ENCODE results near the gene CRYBG1. TPM values are rescaled to one million over a fixed set of nuclear protein-coding genes. Genes with fewer than 3 reads are reported as not detected.

Gene CRYBG1
- total and polyA plus RNA-seq, 2 of the 4 experiments (the other 2 are of a cell fraction), result 0.38 to 1.1 TPM

GRCh38 chr6:106390088-106390487, 29.6 kb downstream of the CRYBG1 start:
- H3K9me3 ChIP-seq (ENCODE audit: control insufficient read depth, insufficient read depth, low read length), result no peaks in the 10 kb centered on the region
- TF ChIP-seq MAZ (IDR thresholded peaks at IDR 0.05; ENCODE audit: borderline replicate concordance, low read depth, low read length) (no peak), MXI1 (IDR thresholded peaks at IDR 0.05; ENCODE audit: borderline replicate concordance, low read depth, low read length) (no peak), RAD21 (IDR thresholded peaks at IDR 0.05; ENCODE audit: low read length) (no peak), BHLHE40 (IDR thresholded peaks at IDR 0.05; ENCODE audit: low read depth, low read length) (no peak), CHD1 (IDR thresholded peaks at IDR 0.05; ENCODE audit: low read depth, low read length) (no peak), CTCF (conservative IDR thresholded peaks at IDR 0.05; ENCODE audit: low read depth, low read length) (no peak), NFE2L2 (IDR thresholded peaks at IDR 0.05; ENCODE audit: low read depth, low read length) (no peak), FOS (IDR thresholded peaks at IDR 0.05; ENCODE audit: low read depth, low read length) (no peak), ELK1 (IDR thresholded peaks at IDR 0.05; ENCODE audit: borderline replicate concordance, low read depth, low read length) (no peak), SMC3 (IDR thresholded peaks at IDR 0.05; ENCODE audit: low read depth, low read length) (no peak), CEBPB (IDR thresholded peaks at IDR 0.05; ENCODE audit: low read depth, low read length) (no peak), RFX5 (IDR thresholded peaks at IDR 0.05; ENCODE audit: low read depth, low read length) (no peak), MAFK (IDR thresholded peaks at IDR 0.05; ENCODE audit: low read depth, low read length) (no peak), POLR2A (IDR thresholded peaks at IDR 0.05; ENCODE audit: low read depth, low read length) (no peak), RCOR1 (IDR thresholded peaks at IDR 0.05; ENCODE audit: insufficient replicate concordance, low read length) (no peak), USF2 (IDR thresholded peaks at IDR 0.05; ENCODE audit: low read depth, low read length) (no peak)
- intact Hi-C loops (cut with micrococcal nuclease) (no loop called here), dilution Hi-C loops (cut with HindIII; ENCODE audit: low sequenced_read_pairs, unreplicated experiment) (no loop called here), in situ Hi-C loops (cut with MboI; ENCODE audit: low sequenced_read_pairs) (no loop called here)
- no peak overlapping the region for H3K18ac ChIP-seq (ENCODE audit: low read depth, low read length)
- H3K27me3 ChIP-seq (ENCODE audit: control insufficient read depth, insufficient read depth, low read length), result peaks cover 10% of the 10 kb centered on the region
- H3K4ac ChIP-seq (ENCODE audit: low read depth, low read length), result no peak overlapping the region
- H3K79me1 ChIP-seq (ENCODE audit: low read depth in 1 of 2, low read length in 2 of 2), result no peaks in the 10 kb centered on the region
- H3K27ac ChIP-seq (ENCODE audit: insufficient read depth, low read length), result no peak overlapping the region
- ChIA-PET POLR2A (ENCODE audit: unreplicated experiment) (no interaction called here), CTCF (no interaction called here)
- BruUV-seq (replicated peaks), result no TSS peak
- H2BK5ac ChIP-seq (ENCODE audit: low read depth, low read length, poor library complexity, severe bottlenecking), result no peak overlapping the region
- ATAC-seq (ENCODE audit: low read depth) (no peak), DNase-seq (no peak)
- H2AK9ac ChIP-seq (replicated peaks; ENCODE audit: low read depth, low read length, poor library complexity), result no peak overlapping the region
- no peak overlapping the region for H2BK20ac ChIP-seq (ENCODE audit: low read depth, low read length)
- no peak overlapping the region for H2BK15ac ChIP-seq (ENCODE audit: low read depth, low read length)
- no peak overlapping the region for H3K4me2 ChIP-seq (ENCODE audit: low read depth, low read length)
- H2BK120ac ChIP-seq (ENCODE audit: low read depth, low read length), result no peak overlapping the region
- H2AFZ ChIP-seq (replicated peaks; ENCODE audit: low read length, poor library complexity), result no peak overlapping the region
- no peak overlapping the region for H3K14ac ChIP-seq (replicated peaks; ENCODE audit: low read depth, low read length)
- H4K20me1 ChIP-seq (ENCODE audit: insufficient read depth, low read length), result no peaks in the 10 kb centered on the region
- H3K56ac ChIP-seq (ENCODE audit: extremely low read depth, insufficient read depth, low read length), result no peak overlapping the region
- H4K8ac ChIP-seq (ENCODE audit: low read depth in 2 of 2, low read length in 2 of 2), result no peak overlapping the region
- H3K4me1 ChIP-seq (ENCODE audit: control insufficient read depth, insufficient read depth, low read length), result no peaks in the 10 kb centered on the region
- H3K9ac ChIP-seq (ENCODE audit: low read depth, low read length), result no peak overlapping the region
- no CpG with 5 or more reads among the region's 1 CpG for WGBS, 2 experiments (ENCODE audit: extremely low coverage in 2 of 2, insufficient read length in 1 of 2)
- H4K5ac ChIP-seq (ENCODE audit: low read depth, low read length), result no peak overlapping the region
- H2AK5ac ChIP-seq (ENCODE audit: low read depth, low read length), result no peak overlapping the region
- no peak overlapping the region for H4K91ac ChIP-seq (ENCODE audit: insufficient read depth, low read depth, low read length)
- no peak overlapping the region for H3K23ac ChIP-seq (ENCODE audit: low read depth, low read length)
- no peaks in the 10 kb centered on the region for H3K36me3 ChIP-seq (ENCODE audit: control insufficient read depth, insufficient read depth, low read length)
- no peak overlapping the region for H3K4me3 ChIP-seq (ENCODE audit: insufficient read depth, low read depth, low read length)
- H3K9me1 ChIP-seq (ENCODE audit: insufficient read depth, low read length), result no peaks in the 10 kb centered on the region

Measured in IMR-90 (cell line).